ENCODE data around the gene ARHGEF39. TPM values are rescaled to one million over a fixed set of nuclear protein-coding genes. Genes with fewer than 3 reads are reported as not detected.
"Not testable (repeated sequence)": the region's sequence is repeated elsewhere in the genome, so short reads cannot be mapped to it uniquely, and the experiment has no call there.

ARHGEF39 gene
- total and polyA plus RNA-seq, 2 experiments from 2014 or later, result 5.2 to 9.4 TPM

DNA sequence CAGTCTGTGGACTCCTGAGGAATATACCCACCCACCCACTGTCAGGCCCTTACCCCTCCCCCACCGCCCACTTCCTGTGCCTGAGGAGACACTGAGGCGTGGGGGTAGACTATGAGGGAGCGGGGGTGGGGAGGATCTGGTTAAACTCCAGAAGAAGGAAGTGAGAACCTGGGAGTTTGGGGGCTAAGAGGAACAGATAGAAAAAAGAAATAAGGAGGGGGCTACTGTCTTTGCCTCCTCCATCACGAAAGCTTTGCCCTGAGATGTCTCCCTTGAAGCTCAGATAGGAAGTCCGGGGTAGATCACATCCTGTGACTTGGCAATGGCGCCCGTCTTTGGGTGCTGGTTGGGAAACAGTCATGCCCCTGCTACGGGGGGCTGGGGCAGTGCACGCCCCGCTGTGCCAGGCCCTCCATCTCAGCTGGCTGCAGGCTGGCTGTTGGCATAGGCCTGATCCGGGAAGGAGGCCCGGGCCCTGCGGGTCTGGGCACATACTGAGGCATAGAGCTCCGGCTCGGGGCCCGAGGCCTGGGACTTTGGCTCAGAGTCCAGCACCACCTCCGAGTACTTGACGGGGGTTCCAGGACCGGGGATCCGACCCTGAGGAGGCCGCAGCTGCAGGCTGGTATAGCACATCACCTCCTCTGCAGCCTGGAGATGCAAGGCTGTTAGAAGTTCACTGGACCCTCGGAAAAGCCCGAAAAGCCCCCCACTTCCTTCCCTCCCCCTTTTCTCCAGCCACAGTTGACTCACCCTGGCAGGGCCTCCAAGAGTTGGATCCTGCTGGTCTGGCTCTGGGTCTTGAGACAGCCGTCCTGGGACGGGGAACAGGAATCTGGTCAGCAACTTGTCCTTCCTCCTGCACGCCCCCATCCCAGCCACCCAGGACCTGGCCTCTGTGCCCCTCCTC lies 15.3 kb downstream of the ARHGEF39 start:
- DNase-seq (ENCODE audit: low spot score), result no peak
- 89% methylated on average over 26 of the region's 26 CpGs for WGBS (ENCODE audit: low lambda C conversion rate, missing lambda C conversion rate)
- no peaks in the 10 kb centered on the region for H3K9me3 ChIP-seq (ENCODE audit: low read depth)

DNA sequence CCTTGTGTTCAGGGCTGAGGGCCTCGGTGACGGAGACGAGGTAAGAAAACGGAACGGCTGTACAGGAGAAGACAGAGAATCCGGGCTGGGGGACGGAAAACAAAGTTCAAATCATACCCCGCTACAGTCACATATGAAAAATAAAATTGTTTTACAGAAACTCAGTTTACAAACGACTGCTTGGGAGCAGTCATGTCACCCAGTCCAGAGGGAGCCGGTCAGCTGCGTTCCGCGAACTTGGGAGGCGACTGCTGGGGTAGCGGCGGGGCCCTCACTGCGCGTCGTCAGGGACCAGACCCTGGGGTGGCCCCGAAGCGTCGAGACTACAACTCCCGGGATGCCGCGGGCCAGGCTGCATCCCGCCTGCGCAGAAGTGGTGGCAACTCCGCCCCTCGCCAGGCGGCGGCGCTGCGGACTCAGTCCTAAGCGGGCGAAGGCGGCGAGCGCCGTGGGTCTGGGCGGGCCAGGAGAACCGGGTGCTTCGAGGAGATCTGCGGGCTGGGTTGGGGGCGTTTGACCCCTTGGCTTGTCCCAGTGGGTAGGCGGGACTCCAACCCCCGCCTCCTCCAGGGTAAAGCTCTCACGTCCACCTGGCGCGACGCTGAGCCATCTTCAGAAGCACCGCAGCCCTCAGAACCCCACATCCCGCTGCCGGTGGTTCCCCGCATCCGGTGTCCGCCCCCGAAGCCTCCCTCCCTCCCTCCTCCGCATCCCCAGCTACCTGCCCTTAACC lies 18.3 kb downstream of the ARHGEF39 start:
- peaks cover 14% of the 10 kb centered on the region for H3K4me1 ChIP-seq (ENCODE audit: insufficient read depth)
- DNase-seq (ENCODE audit: low spot score), result peak; percentile 97
- H3K4me2 ChIP-seq, result peak overlapping the region; percentile 85
- no peak for TF ChIP-seq EZH2 (IDR thresholded peaks at IDR 0.05; ENCODE audit: borderline replicate concordance)
- no peak for TF ChIP-seq EZH2phosphoT487 (IDR thresholded peaks at IDR 0.05; ENCODE audit: low read depth, severe bottlenecking, unreplicated experiment)
- TF ChIP-seq, protein P1, sequence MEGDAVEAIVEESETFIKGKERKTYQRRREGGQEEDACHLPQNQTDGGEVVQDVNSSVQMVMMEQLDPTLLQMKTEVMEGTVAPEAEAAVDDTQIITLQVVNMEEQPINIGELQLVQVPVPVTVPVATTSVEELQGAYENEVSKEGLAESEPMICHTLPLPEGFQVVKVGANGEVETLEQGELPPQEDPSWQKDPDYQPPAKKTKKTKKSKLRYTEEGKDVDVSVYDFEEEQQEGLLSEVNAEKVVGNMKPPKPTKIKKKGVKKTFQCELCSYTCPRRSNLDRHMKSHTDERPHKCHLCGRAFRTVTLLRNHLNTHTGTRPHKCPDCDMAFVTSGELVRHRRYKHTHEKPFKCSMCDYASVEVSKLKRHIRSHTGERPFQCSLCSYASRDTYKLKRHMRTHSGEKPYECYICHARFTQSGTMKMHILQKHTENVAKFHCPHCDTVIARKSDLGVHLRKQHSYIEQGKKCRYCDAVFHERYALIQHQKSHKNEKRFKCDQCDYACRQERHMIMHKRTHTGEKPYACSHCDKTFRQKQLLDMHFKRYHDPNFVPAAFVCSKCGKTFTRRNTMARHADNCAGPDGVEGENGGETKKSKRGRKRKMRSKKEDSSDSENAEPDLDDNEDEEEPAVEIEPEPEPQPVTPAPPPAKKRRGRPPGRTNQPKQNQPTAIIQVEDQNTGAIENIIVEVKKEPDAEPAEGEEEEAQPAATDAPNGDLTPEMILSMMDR (IDR thresholded peaks at IDR 0.05; ENCODE audit: poor library complexity), result peak; percentile 97
- peak overlapping the region; percentile 98 for H3K27ac ChIP-seq
- H4K20me1 ChIP-seq (ENCODE audit: insufficient read depth, poor library complexity, severe bottlenecking), result no peaks in the 10 kb centered on the region
- 3% methylated on average over 43 of the region's 58 CpGs for WGBS (ENCODE audit: low lambda C conversion rate, missing lambda C conversion rate)
- no peaks in the 10 kb centered on the region for H3K9me3 ChIP-seq (ENCODE audit: low read depth)
- H3K36me3 ChIP-seq (replicated peaks; ENCODE audit: insufficient read depth, low read depth), result no peaks in the 10 kb centered on the region
- peak overlapping the region; percentile 91 for H2AFZ ChIP-seq
- peak overlapping the region; percentile 68 for H3K4me3 ChIP-seq
- H3K27me3 ChIP-seq, result no peaks in the 10 kb centered on the region
- no peaks in the 10 kb centered on the region for H3K79me2 ChIP-seq
- H3K9me2 ChIP-seq (replicated peaks; ENCODE audit: insufficient read depth), result no peaks in the 10 kb centered on the region

More for the DNA sequence above, 15.3 kb downstream of the ARHGEF39 start:
- no peak for TF ChIP-seq EZH2phosphoT487 (IDR thresholded peaks at IDR 0.05; ENCODE audit: low read depth, severe bottlenecking, unreplicated experiment)
- no peak for TF ChIP-seq EZH2 (IDR thresholded peaks at IDR 0.05; ENCODE audit: borderline replicate concordance)
- TF ChIP-seq, protein P1 (IDR thresholded peaks at IDR 0.05; ENCODE audit: poor library complexity), result no peak
- Histone ChIP-seq H2AFZ (no peak overlapping the region), H3K27ac (no peak overlapping the region), H3K79me2 (no peaks in the 10 kb centered on the region), H3K4me3 (no peak overlapping the region), H3K9me2 (replicated peaks; ENCODE audit: insufficient read depth) (no peaks in the 10 kb centered on the region), H3K4me1 (ENCODE audit: insufficient read depth) (peaks cover 19% of the 10 kb centered on the region), H3K27me3 (no peaks in the 10 kb centered on the region), H4K20me1 (ENCODE audit: insufficient read depth, poor library complexity, severe bottlenecking) (no peaks in the 10 kb centered on the region), H3K4me2 (no peak overlapping the region), H3K36me3 (replicated peaks; ENCODE audit: insufficient read depth, low read depth) (no peaks in the 10 kb centered on the region)

DNA sequence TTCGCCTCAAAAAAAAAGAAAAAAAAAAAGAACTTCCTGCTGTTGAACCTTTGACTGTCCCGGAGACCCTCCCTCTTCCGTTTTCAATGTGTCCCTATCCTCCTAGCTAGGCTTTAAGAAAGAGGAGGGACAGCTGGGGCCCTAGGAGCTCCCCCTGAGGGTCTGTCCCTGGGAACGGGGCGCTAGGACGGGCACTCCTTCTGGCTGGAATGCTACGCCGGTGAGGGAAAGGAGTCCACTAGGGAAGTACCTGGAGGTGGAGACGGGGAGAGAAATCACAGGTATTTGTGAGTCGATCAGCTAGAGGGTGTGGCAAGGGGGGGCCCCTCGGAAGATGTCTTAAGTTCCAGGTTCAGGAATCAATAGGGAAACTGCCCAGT lies 18.9 kb downstream of the ARHGEF39 start:
- Histone ChIP-seq H3K4me1 (ENCODE audit: insufficient read depth) (peaks cover 14% of the 10 kb centered on the region), H2AFZ (peak overlapping the region; percentile 86), H3K36me3 (replicated peaks; ENCODE audit: insufficient read depth, low read depth) (no peaks in the 10 kb centered on the region), H3K79me2 (no peaks in the 10 kb centered on the region), H3K27me3 (no peaks in the 10 kb centered on the region), H4K20me1 (ENCODE audit: insufficient read depth, poor library complexity, severe bottlenecking) (no peaks in the 10 kb centered on the region), H3K27ac (peak overlapping the region; percentile 98), H3K4me2 (peak overlapping the region; percentile 85), H3K9me2 (replicated peaks; ENCODE audit: insufficient read depth) (no peaks in the 10 kb centered on the region), H3K9me3 (ENCODE audit: low read depth) (no peaks in the 10 kb centered on the region), H3K4me3 (peak overlapping the region; percentile 68)
- DNase-seq (ENCODE audit: low spot score), result peak; percentile 83
- 2% methylated on average over 11 of the region's 11 CpGs for WGBS (ENCODE audit: low lambda C conversion rate, missing lambda C conversion rate)
- no peak for TF ChIP-seq EZH2 (IDR thresholded peaks at IDR 0.05; ENCODE audit: borderline replicate concordance)
- no peak for TF ChIP-seq EZH2phosphoT487 (IDR thresholded peaks at IDR 0.05; ENCODE audit: low read depth, severe bottlenecking, unreplicated experiment)
- TF ChIP-seq, protein P1 (IDR thresholded peaks at IDR 0.05; ENCODE audit: poor library complexity), result peak; percentile 32

DNA sequence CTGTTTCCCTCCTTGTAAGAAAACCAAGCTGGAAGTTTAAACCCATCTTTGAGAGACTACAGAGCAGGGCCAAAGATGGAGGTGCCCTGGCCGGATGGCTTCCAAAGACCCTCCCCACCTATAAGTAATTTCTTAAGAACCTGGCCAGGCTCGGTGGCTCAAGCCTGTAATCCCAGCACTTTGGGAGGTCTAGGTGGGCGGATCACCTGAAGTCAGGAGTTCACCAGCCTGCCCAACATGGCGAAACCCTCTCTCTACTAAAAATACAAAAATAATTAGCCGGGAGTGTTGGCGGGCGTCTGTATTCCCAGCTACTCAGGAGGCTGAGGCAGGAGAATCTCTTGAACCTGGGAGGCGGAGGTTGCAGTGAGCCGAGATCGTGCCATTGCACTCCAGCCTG lies 19.3 kb downstream of the ARHGEF39 start:
- peak overlapping the region; percentile 86 for H2AFZ ChIP-seq
- WGBS (ENCODE audit: low lambda C conversion rate, missing lambda C conversion rate), result 27% methylated on average over 10 of the region's 10 CpGs

More for the DNA sequence above, 19.3 kb downstream of the ARHGEF39 start:
- H3K27me3 ChIP-seq; H4K20me1 ChIP-seq (ENCODE audit: insufficient read depth, poor library complexity, severe bottlenecking); DNase-seq (ENCODE audit: low spot score); H3K36me3 ChIP-seq (replicated peaks; ENCODE audit: insufficient read depth, low read depth); H3K9me3 ChIP-seq (ENCODE audit: low read depth); H3K9me2 ChIP-seq (replicated peaks; ENCODE audit: insufficient read depth); H3K79me2 ChIP-seq: not testable (repeated sequence)
- Histone ChIP-seq H3K27ac (peak overlapping the region; percentile 98), H3K4me2 (peak overlapping the region; percentile 85), H3K4me1 (ENCODE audit: insufficient read depth) (peaks cover 14% of the 10 kb centered on the region), H3K4me3 (peak overlapping the region; percentile 68)

Data from hepatocyte (in vitro differentiated cells).